NCI-H2196 (cell line): Measurements from ENCODE around the gene AFP.

ENCODE experiments used
- DNase-seq: peaks from one replicate; lab custom pipeline; 2025; ENCODE audit not compliant: unreplicated experiment; lab: John Stamatoyannopoulos, UW

Gene AFP

DNA sequence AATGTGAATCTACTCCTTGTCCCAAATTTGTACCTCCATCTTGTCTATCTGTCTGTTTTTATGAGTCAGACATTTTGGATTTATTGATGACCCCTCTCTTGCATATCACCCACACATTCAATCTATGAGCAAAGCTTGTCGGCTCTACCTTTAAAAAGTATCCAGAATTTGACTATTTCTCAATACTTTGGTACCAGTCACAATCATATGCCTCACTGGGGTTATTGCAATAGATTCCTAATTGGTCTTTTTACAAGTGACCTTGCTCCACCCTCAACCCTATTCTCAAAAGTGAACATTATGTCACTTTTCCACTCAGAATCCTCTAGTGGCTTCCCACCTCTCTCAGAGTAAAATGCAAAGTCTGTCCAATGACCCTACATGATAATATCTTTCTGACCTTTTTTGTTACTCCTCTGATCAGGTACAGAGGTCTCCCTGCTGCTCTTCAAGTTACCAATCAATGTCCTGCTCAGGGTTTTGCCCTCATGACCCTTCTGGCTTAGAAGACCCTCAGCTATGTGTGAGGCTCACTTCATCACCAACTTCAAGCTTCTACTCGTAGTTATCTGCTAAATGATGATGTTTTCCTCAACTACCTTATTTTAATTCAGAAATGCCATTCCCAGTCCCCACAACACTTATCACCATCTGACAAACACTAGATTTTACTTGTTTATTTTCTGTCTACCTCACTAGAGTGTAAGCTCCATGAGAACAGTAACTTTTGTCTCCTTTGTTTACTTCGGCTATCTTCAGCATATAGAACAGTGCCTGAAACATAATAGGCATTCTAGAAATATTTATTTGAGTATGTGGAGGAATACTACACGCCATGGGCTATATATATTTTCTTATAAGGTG lies 22.4 kb downstream of the AFP start:
- DNase-seq = no peak

DNA sequence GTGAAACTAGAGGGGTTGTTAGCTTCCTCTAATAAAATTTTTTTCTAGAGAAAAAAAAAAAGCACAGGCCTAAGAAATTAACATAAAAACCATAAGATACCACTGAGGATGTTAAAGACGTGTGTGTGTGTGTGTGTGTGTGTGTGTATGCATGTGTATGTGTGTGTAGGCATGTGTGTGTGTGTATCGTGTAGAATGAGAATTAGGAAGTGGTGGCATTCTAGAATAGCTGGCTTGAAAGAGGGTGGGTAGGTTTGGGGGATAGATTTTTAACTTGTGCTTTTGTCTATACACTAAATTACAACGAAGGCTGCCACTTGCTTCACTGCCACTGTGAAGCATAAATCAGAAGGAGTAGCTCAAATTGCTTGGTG lies 23.0 kb downstream of the AFP start:
- DNase-seq = no peak

DNA sequence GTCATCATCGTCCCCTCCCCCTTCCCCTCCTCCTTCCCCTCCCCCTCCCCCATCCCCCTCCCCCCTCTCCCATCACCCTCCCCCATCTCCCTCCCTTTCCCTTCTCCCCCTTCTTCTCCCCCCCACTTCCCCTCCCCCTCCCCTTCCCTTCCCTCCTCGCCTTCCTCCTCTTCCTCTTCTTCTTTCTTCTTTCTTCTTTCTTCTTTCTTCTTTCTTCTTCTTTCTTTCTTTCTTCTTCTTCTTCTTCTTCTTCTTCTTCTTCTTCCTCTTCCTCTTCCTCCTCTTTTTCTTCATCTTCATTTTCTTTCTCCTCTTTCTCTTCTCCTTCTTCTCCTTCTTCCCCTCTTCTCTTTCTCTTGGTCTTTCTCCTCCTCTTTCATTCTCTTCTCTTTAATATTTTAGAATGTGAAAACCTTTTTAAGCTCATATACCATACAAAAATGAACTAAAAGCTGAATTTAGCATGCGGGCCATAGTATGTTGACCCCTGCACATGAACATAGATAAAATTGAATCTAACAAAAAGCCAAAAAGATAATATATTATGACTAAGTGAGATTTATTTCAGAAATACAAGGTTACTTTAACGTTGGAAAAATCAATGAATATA lies 25.0 kb downstream of the AFP start:
- no peak for DNase-seq

DNA sequence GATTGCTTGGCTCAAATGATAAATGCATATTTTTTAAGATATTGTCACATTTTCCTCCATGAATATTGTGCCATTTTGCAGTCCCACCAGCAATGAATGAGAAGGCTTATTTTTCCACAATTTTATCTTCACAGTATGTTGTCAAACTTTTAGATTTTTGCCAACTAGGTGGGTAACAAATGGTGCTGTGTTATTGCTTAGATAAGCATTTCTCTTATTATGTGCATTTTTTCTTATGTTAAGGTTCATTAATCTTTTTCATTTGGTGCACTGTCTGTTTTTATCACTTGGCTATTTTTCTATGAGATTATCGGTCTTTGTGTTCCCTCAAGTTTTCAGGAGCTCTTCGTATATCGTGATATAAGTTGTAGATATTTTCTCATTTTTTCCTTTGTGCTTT lies 32.1 kb downstream of the AFP start:
- DNase-seq = no peak

DNA sequence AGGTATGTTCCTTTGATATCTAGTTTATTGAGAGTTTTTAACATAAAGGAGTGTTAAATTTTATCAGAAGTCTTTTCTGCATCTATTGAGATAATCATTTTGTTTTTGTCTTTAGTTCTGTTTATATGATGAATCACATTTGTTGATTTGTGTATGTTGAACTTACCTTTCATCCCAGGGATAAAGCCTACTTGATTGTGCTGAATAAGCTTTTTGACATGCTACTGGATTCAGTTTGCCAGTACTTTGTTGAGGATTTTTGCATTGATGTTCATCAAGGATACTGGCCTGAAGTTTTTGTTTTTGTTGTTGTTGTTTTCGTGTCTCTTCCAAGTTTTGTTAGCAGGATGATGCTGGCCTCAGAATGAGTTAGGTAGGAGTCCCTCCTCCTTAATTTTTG lies 34.7 kb downstream of the AFP start:
- no peak for DNase-seq

DNA sequence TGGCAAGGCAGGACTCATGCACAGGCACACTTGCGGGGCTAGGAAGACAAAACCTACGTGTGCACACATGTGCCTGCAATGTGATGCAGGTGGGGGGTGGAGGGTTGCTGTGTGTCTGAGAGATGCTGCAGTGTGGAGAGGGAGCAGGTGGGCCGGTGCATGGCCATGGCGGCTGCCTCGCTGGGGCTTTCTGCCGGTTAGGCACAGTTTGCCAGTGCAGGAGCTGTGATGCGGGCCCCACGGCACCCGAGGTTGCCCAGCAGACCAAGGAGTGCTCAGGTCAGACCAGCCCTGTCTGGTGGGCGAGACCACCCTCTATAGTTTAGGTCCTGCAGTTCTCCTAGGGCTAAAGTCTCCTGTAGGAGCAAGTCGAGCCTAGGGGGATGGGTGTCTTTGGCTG lies 41.2 kb downstream of the AFP start:
- no peak for DNase-seq

DNA sequence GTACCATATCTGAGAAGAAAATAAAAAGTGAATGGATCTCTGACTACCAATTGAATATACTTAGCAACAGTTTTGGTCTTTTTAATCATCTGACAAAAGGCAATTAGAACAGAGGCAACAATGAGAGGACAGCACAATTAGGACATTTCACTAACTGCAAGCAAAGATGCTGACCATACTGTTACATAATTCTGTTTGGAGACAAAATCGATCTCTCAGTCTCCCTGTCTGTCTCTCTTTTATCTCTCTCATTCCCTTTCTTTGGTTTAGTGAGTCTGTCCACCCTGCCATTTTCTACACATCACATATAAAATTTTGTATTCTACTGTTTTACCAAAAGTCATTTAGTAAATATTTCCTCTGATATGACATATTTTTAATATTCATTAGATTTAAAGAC lies 43.3 kb downstream of the AFP start:
- DNase-seq = no peak

DNA sequence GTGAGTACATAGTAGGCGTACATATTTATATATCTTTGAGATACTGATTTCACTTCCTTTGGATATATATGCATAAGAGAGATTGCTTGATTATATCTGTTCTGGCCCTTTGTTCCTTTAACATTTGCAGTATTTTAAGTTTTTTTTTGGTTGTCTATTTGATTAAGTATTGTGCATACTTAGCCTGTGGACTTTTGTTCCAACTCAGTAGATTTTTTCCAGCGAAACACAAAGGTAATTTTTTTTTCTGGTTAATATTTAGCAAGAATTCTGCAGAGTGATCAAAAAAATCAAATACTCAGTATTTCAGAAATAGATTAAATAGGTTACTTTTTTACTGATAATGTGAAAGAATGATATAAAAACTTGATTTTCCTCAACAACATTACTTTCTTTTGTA lies 45.3 kb downstream of the AFP start, which contains the start of gene AFM:
AFM (plus strand) TSS at position 388 of the 400 bp plus-strand sequence. CDS start 31 bp downstream, outside the sequence.
- no peak for DNase-seq

DNA sequence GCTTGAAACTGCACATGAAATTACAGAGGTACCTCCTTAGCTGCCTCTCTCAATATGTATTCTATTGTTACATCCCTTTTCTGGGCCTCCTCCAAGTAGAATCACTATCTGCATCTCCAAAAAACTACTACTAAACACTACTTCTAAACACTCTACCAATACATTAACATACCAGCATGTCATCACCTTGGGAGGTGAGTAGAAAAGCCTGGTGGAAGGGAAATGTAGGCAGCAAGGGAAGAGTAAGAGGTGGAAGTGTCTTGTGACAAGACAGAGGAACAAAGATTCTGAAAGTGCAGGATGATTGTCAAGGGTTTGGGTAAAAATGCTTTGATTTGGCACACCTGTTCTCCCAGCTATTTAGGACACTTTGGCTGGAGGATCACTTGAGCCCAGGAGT lies 49.1 kb downstream of the AFP start:
- DNase-seq = no peak

DNA sequence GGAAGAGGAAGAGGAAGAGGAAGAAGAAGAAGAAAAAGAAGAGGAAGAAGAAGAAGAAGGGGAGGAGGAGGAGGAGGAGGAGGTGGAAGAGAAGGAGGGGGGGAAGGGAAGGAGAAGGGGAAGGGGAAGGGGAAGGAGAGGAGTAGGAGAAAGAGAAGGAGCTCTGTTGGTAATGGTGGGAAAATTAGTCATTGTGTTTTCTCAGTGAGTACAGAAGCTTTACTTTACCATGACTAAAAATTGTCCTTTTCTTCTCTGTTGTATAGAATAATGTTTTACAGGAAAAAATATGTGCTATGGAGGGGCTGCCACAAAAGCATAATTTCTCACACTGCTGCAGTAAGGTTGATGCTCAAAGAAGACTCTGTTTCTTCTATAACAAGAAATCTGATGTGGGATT lies 49.6 kb downstream of the AFP start:
- DNase-seq = no peak

DNA sequence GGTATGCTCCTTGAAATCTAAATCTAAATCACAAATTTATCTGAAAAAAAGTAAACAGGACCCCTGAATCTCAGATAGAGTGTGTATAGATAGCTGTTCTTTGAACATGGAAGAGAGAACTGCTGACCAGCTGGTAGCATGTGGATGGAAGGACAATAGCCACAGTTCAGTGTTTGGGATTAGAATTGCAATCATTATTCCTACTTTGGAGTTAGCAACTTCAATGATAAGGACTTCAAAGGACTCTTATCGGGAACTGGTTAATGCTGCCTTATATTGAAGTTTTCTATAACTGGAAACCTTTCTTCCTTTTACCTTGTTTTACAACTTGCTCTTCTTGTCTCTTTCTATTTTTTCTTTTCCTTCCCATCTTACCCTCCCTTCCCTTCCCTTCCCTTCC lies 50.5 kb downstream of the AFP start:
- DNase-seq = no peak

DNA sequence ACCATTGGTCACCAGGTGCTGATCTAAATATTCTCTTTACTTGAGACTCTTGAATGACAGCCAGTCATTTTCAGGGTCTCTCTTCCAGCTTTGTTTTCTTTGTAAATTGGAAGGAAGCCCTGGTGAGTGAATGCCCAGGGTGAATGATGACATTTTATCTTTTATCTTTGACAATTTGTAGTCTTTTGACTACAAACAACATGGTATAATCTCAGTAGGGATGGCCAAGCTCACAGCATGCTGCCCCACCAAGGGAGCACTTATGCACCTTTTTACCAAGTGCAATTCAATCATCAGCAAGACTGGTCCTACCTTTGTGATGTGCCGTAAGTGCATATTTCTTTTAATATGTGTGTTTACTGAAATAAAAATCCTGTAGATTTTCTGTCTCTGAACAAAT lies 51.2 kb downstream of the AFP start:
- no peak for DNase-seq

GRCh38 chr4:73499996-73500765 lies 64.2 kb downstream of the AFP start:
- no peak for DNase-seq

- no peak for DNase-seq
Measured at GRCh38 chr4:73501664-73502265, 65.7 kb downstream of the AFP start.

DNA sequence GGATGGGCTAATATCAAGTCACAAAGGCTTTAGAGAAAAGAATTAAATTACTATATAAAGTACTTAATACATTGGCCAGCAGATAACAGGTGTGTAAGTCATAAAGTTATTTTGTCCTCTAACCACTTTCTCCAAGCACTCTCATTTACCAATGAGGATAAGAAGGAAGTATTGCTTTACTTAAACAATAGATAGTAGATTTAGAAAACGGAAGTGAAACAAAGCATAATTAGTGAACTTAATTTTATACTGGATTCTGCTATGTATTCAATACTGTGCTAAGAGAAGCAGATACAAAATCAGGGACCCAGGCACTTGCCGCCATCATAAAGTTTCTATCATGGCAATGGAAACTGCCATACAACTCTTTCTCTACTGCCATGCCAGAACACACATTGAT lies 69.5 kb downstream of the AFP start:
- DNase-seq = no peak
